Smooth muscle cell of the brain vasculature (primary cell): ENCODE measurements around the gene DGCR2.
"Not testable (repeated sequence)": the region's sequence is repeated elsewhere in the genome, so short reads cannot be mapped to it uniquely, and the experiment has no call there.

Source experiments
- DNase-seq: peaks from one replicate; pipeline ENCODE4 v3.0.0-alpha.2; 2012; ENCODE audit warnings: low read depth, low spot score

The DGCR2 gene

GRCh38 chr22:19109198-19110063 is 12.8 kb downstream of the DGCR2 start:
- DNase-seq, result no peak

GRCh38 chr22:19108807-19109197 is 13.4 kb downstream of the DGCR2 start:
- DNase-seq, result no peak

GRCh38 chr22:19107730-19108074 is 14.5 kb downstream of the DGCR2 start:
- no peak for DNase-seq

GRCh38 chr22:19106886-19107729 is 15.1 kb downstream of the DGCR2 start:
- DNase-seq, result no peak

- no peak for DNase-seq
These were observed 16.1 kb downstream of the DGCR2 start for GRCh38 chr22:19105867-19106802.

GRCh38 chr22:19105456-19105855 is 16.8 kb downstream of the DGCR2 start:
- DNase-seq, result no peak

GRCh38 chr22:19103880-19104821 is 18.1 kb downstream of the DGCR2 start:
- DNase-seq, result no peak

- no peak for DNase-seq
These were observed 24.1 kb downstream of the DGCR2 start for GRCh38 chr22:19098157-19098556.

- DNase-seq, result no peak
These were observed 24.7 kb downstream of the DGCR2 start for GRCh38 chr22:19097518-19097917.

GRCh38 chr22:19096555-19096954 is 25.7 kb downstream of the DGCR2 start:
- DNase-seq, result no peak

- no peak for DNase-seq
These were observed 27.7 kb downstream of the DGCR2 start for GRCh38 chr22:19094393-19094997.

GRCh38 chr22:19092725-19093124 is 29.5 kb downstream of the DGCR2 start:
- no peak for DNase-seq

- DNase-seq, result no peak
These were observed 31.6 kb downstream of the DGCR2 start for GRCh38 chr22:19090586-19091127.

GRCh38 chr22:19090183-19090582 is 32.0 kb downstream of the DGCR2 start:
- no peak for DNase-seq

- DNase-seq, result no peak
These were observed 33.2 kb downstream of the DGCR2 start for GRCh38 chr22:19088866-19089595.

GRCh38 chr22:19086896-19087295 is 35.3 kb downstream of the DGCR2 start:
- no peak for DNase-seq

GRCh38 chr22:19086417-19086816 is 35.8 kb downstream of the DGCR2 start:
- DNase-seq, result no peak

- no peak for DNase-seq
These were observed 36.9 kb downstream of the DGCR2 start for GRCh38 chr22:19085233-19085718.

GRCh38 chr22:19084586-19084985 is 37.6 kb downstream of the DGCR2 start:
- not testable (repeated sequence) for DNase-seq
